ENCODE data around the gene EXOC2.

Gene EXOC2

DNA sequence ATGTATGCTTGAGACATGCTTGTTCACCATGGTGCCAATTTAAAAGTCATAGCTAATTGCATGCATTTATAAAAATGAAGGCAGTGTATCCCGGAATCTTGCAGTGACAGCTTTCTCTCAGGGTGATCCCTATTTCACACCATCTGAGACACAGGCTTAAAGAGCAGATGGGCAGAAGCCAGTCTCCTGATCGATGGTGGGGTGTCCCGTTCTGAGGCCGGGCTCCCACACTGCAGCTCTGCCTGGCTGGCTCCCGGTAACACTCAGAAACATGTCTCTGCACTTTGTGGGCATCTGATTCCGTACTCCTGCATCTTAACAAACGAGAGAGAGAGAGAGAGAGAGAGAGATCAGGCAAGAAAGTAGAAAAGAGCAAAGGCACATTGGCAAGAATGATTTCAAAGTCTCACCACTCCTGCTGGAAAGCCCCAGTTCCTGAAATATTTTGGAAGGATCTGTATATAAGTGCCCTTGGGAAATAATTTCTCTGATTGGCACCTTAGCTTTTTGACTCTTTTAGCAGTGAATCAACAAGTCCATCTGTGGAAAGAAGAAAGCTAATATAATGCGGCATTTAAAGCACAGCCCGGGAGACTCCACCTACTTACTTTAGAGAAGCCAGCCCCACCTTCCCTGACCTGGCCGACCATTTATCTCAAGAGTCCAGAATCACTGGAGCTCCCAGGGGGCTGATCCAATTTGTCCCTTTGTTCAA, 36.8 kb upstream of the EXOC2 start:
- no peak for ATAC-seq

GRCh38 chr6:727856-728255, 34.9 kb upstream of the EXOC2 start:
- no peak for ATAC-seq
- no peak for TF ChIP-seq OSR1 (CRISPR knock-in tag; IDR thresholded peaks at IDR 0.05)
- no peak for TF ChIP-seq PATZ1 (CRISPR knock-in tag; IDR thresholded peaks at IDR 0.05; ENCODE audit: borderline replicate concordance)
- no peak for TF ChIP-seq TCF4 (CRISPR knock-in tag; IDR thresholded peaks at IDR 0.05; ENCODE audit: borderline replicate concordance)
- TF ChIP-seq SNAI2 (CRISPR knock-in tag; IDR thresholded peaks at IDR 0.05) = no peak
- TF ChIP-seq, protein P1, sequence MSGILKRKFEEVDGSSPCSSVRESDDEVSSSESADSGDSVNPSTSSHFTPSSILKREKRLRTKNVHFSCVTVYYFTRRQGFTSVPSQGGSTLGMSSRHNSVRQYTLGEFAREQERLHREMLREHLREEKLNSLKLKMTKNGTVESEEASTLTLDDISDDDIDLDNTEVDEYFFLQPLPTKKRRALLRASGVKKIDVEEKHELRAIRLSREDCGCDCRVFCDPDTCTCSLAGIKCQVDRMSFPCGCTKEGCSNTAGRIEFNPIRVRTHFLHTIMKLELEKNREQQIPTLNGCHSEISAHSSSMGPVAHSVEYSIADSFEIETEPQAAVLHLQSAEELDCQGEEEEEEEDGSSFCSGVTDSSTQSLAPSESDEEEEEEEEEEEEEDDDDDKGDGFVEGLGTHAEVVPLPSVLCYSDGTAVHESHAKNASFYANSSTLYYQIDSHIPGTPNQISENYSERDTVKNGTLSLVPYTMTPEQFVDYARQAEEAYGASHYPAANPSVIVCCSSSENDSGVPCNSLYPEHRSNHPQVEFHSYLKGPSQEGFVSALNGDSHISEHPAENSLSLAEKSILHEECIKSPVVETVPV (CRISPR knock-in tag; IDR thresholded peaks at IDR 0.05) = no peak
- no peak for TF ChIP-seq ZNF8 (CRISPR knock-in tag; IDR thresholded peaks at IDR 0.05)
- TF ChIP-seq POU6F1 (CRISPR knock-in tag; IDR thresholded peaks at IDR 0.05; ENCODE audit: borderline replicate concordance, low read depth) = no peak
- no peak for TF ChIP-seq BACH2 (CRISPR knock-in tag; IDR thresholded peaks at IDR 0.05; ENCODE audit: borderline replicate concordance)
- TF ChIP-seq ZC3H10 (CRISPR knock-in tag; IDR thresholded peaks at IDR 0.05) = no peak
- no peak for TF ChIP-seq GLIS3 (CRISPR knock-in tag; IDR thresholded peaks at IDR 0.05)
- TF ChIP-seq ZFP30 (CRISPR knock-in tag; IDR thresholded peaks at IDR 0.05) = no peak
- no peak for TF ChIP-seq ZFP3 (CRISPR knock-in tag; IDR thresholded peaks at IDR 0.05)
- TF ChIP-seq ARNTL (CRISPR knock-in tag; IDR thresholded peaks at IDR 0.05; ENCODE audit: borderline replicate concordance, low read depth) = no peak
- no peak for TF ChIP-seq ESRRG (CRISPR knock-in tag; IDR thresholded peaks at IDR 0.05)
- no peak for TF ChIP-seq ZNF565 (CRISPR knock-in tag; conservative IDR thresholded peaks at IDR 0.05; ENCODE audit: low read depth)
- no peak for TF ChIP-seq ISL1 (CRISPR knock-in tag; IDR thresholded peaks at IDR 0.05)

More for the DNA sequence above, 36.8 kb upstream of the EXOC2 start:
- no peak for TF ChIP-seq GLIS3 (CRISPR knock-in tag; IDR thresholded peaks at IDR 0.05)
- TF ChIP-seq ZNF70 (CRISPR knock-in tag; IDR thresholded peaks at IDR 0.05) = no peak
- no peak for TF ChIP-seq ISL1 (CRISPR knock-in tag; IDR thresholded peaks at IDR 0.05)
- TF ChIP-seq TCF4 (CRISPR knock-in tag; IDR thresholded peaks at IDR 0.05; ENCODE audit: borderline replicate concordance) = no peak
- no peak for TF ChIP-seq ZNF565 (CRISPR knock-in tag; conservative IDR thresholded peaks at IDR 0.05; ENCODE audit: low read depth)
- TF ChIP-seq CREB5 (CRISPR knock-in tag; IDR thresholded peaks at IDR 0.05; ENCODE audit: low read depth) = no peak
- no peak for TF ChIP-seq SNAI2 (CRISPR knock-in tag; IDR thresholded peaks at IDR 0.05)
- TF ChIP-seq CSDC2 (CRISPR knock-in tag; IDR thresholded peaks at IDR 0.05) = no peak
- TF ChIP-seq BACH2 (CRISPR knock-in tag; IDR thresholded peaks at IDR 0.05; ENCODE audit: borderline replicate concordance) = no peak
- TF ChIP-seq ZFP3 (CRISPR knock-in tag; IDR thresholded peaks at IDR 0.05) = no peak
- no peak for TF ChIP-seq RARB (CRISPR knock-in tag; IDR thresholded peaks at IDR 0.05)
- TF ChIP-seq ARNTL (CRISPR knock-in tag; IDR thresholded peaks at IDR 0.05; ENCODE audit: borderline replicate concordance, low read depth) = no peak
- no peak for TF ChIP-seq PPARA (CRISPR knock-in tag; IDR thresholded peaks at IDR 0.05; ENCODE audit: borderline replicate concordance)
- TF ChIP-seq ZFP30 (CRISPR knock-in tag; IDR thresholded peaks at IDR 0.05) = no peak
- no peak for TF ChIP-seq POU6F1 (CRISPR knock-in tag; IDR thresholded peaks at IDR 0.05; ENCODE audit: borderline replicate concordance, low read depth)
- TF ChIP-seq PATZ1 (CRISPR knock-in tag; IDR thresholded peaks at IDR 0.05; ENCODE audit: borderline replicate concordance) = no peak

Data from SK-N-SH treated with all-trans-retinoic acid at 6 μM for 48 hours (cell line).